Activated CD4-positive, alpha-beta T cell treated with anti-CD3 and anti-CD28 coated beads, Interleukin-2, amount 10 ng/mL, durations not matched to agents 24 days and 14 days (primary cell): ENCODE results near the gene RERE. TPM values are rescaled to one million over a fixed set of nuclear protein-coding genes. Genes with fewer than 3 reads are reported as not detected.

Experiments
- DNase-seq: peaks from one replicate; pipeline ENCODE4 v3.0.0; 2022
- H3K27ac Mint-ChIP-seq: one replicate; pipeline ENCODE4 v1.8.0; 2022; ENCODE audit warnings: mild to moderate bottlenecking, mixed read lengths
- H3K27me3 Mint-ChIP-seq: one replicate; pipeline ENCODE4 v1.8.0; 2022; ENCODE audit warnings: mixed read lengths
- H3K36me3 Mint-ChIP-seq: one replicate; pipeline ENCODE4 v1.8.0; 2022; ENCODE audit warnings: low read depth, mild to moderate bottlenecking, mixed read lengths
- H3K4me1 Mint-ChIP-seq: one replicate; pipeline ENCODE4 v1.8.0; 2021; ENCODE audit warnings: mixed read lengths
- H3K4me3 Mint-ChIP-seq: one replicate; pipeline ENCODE4 v1.8.0; 2022; ENCODE audit warnings: mild to moderate bottlenecking, moderate library complexity, mixed read lengths
- H3K9me3 Mint-ChIP-seq: one replicate; pipeline ENCODE4 v1.8.0; 2021; ENCODE audit warnings: mixed read lengths
- intact Hi-C: fragments of 100-400 bp; cut with micrococcal nuclease; formaldehyde crosslinking; loops from one replicate; pipeline ENCODE4 v1.15.1; 2023
- total RNA-seq: library from RNA; stranded (reverse); gene quantifications from 2 replicates; pipeline ENCODE4 v1.2.3, GENCODE V29; 2022

RERE gene
- total RNA-seq, 1 donor from 2014 or later = 85.6 TPM

- Mint-ChIP-seq H3K27ac (no peak overlapping the region), H3K9me3 (no peaks in the 10 kb centered on the region), H3K27me3 (no peaks in the 10 kb centered on the region), H3K36me3 (peaks cover 49% of the 10 kb centered on the region), H3K4me3 (no peak overlapping the region), H3K4me1 (peaks cover 32% of the 10 kb centered on the region)
- intact Hi-C loops = no loop called here
- no peak for DNase-seq
These were observed 406.6 kb downstream of the RERE start for GRCh38 chr1:8410791-8411190.

GRCh38 chr1:8409606-8410005 lies 407.8 kb downstream of the RERE start:
- peaks cover 36% of the 10 kb centered on the region for H3K4me1 Mint-ChIP-seq

GRCh38 chr1:8409106-8409505 lies 408.3 kb downstream of the RERE start:
- no peaks in the 10 kb centered on the region for H3K27me3 Mint-ChIP-seq
- peaks cover 38% of the 10 kb centered on the region for H3K4me1 Mint-ChIP-seq
- intact Hi-C loops = no loop called here
- peak; percentile 71 for DNase-seq
- H3K27ac Mint-ChIP-seq = peak overlapping the region; percentile 67
- H3K36me3 Mint-ChIP-seq = peaks cover 49% of the 10 kb centered on the region
- H3K4me3 Mint-ChIP-seq = peak overlapping the region; percentile 20
- no peaks in the 10 kb centered on the region for H3K9me3 Mint-ChIP-seq

More at GRCh38 chr1:8409606-8410005, 407.8 kb downstream of the RERE start:
- H3K36me3 Mint-ChIP-seq = peaks cover 48% of the 10 kb centered on the region
- DNase-seq = no peak
- H3K27me3 Mint-ChIP-seq = no peaks in the 10 kb centered on the region
- H3K9me3 Mint-ChIP-seq = no peaks in the 10 kb centered on the region
- no peak overlapping the region for H3K27ac Mint-ChIP-seq
- intact Hi-C loops = no loop called here
- H3K4me3 Mint-ChIP-seq = no peak overlapping the region

- DNase-seq = no peak
- no peak overlapping the region for H3K4me3 Mint-ChIP-seq
- intact Hi-C loops = no loop called here
- H3K36me3 Mint-ChIP-seq = peaks cover 46% of the 10 kb centered on the region
- H3K9me3 Mint-ChIP-seq = no peaks in the 10 kb centered on the region
- H3K4me1 Mint-ChIP-seq = peaks cover 38% of the 10 kb centered on the region
- no peaks in the 10 kb centered on the region for H3K27me3 Mint-ChIP-seq
- H3K27ac Mint-ChIP-seq = peak overlapping the region; percentile 60
These were observed 409.1 kb downstream of the RERE start for GRCh38 chr1:8408151-8408839.

- no peak overlapping the region for H3K4me3 Mint-ChIP-seq
- H3K27me3 Mint-ChIP-seq = no peaks in the 10 kb centered on the region
- H3K27ac Mint-ChIP-seq = no peak overlapping the region
- H3K36me3 Mint-ChIP-seq = peaks cover 43% of the 10 kb centered on the region
- DNase-seq = no peak
- intact Hi-C loops = no loop called here
- H3K4me1 Mint-ChIP-seq = peaks cover 38% of the 10 kb centered on the region
- no peaks in the 10 kb centered on the region for H3K9me3 Mint-ChIP-seq
These were observed 409.8 kb downstream of the RERE start for GRCh38 chr1:8407652-8408051.

- no peak overlapping the region for H3K27ac Mint-ChIP-seq
- DNase-seq = no peak
- H3K36me3 Mint-ChIP-seq = peaks cover 43% of the 10 kb centered on the region
- intact Hi-C loops = no loop called here
- H3K27me3 Mint-ChIP-seq = no peaks in the 10 kb centered on the region
- H3K9me3 Mint-ChIP-seq = no peaks in the 10 kb centered on the region
- H3K4me1 Mint-ChIP-seq = peaks cover 34% of the 10 kb centered on the region
- H3K4me3 Mint-ChIP-seq = no peak overlapping the region
These were observed 410.5 kb downstream of the RERE start for GRCh38 chr1:8406960-8407359.

GRCh38 chr1:8406011-8406410 lies 411.4 kb downstream of the RERE start:
- DNase-seq = no peak
- H3K4me1 Mint-ChIP-seq = peaks cover 32% of the 10 kb centered on the region
- no peaks in the 10 kb centered on the region for H3K27me3 Mint-ChIP-seq
- peaks cover 43% of the 10 kb centered on the region for H3K36me3 Mint-ChIP-seq
- intact Hi-C loops = no loop called here
- no peaks in the 10 kb centered on the region for H3K9me3 Mint-ChIP-seq
- H3K27ac Mint-ChIP-seq = no peak overlapping the region
- H3K4me3 Mint-ChIP-seq = no peak overlapping the region

- H3K4me3 Mint-ChIP-seq = no peak overlapping the region
- peaks cover 27% of the 10 kb centered on the region for H3K4me1 Mint-ChIP-seq
- intact Hi-C loops = no loop called here
- no peaks in the 10 kb centered on the region for H3K9me3 Mint-ChIP-seq
- no peaks in the 10 kb centered on the region for H3K27me3 Mint-ChIP-seq
- DNase-seq = no peak
- H3K36me3 Mint-ChIP-seq = peaks cover 36% of the 10 kb centered on the region
- peak overlapping the region; percentile 56 for H3K27ac Mint-ChIP-seq
These were observed 412.7 kb downstream of the RERE start for GRCh38 chr1:8404460-8405370.

- H3K9me3 Mint-ChIP-seq = no peaks in the 10 kb centered on the region
- H3K4me3 Mint-ChIP-seq = no peak overlapping the region
- H3K27ac Mint-ChIP-seq = no peak overlapping the region
- H3K36me3 Mint-ChIP-seq = peaks cover 41% of the 10 kb centered on the region
- peaks cover 27% of the 10 kb centered on the region for H3K4me1 Mint-ChIP-seq
- H3K27me3 Mint-ChIP-seq = no peaks in the 10 kb centered on the region
- DNase-seq = no peak
- intact Hi-C loops = no loop called here
These were observed 415.2 kb downstream of the RERE start for GRCh38 chr1:8402109-8402710.

GRCh38 chr1:8398677-8399076 lies 418.8 kb downstream of the RERE start:
- DNase-seq = no peak
- no peaks in the 10 kb centered on the region for H3K9me3 Mint-ChIP-seq
- H3K4me1 Mint-ChIP-seq = peaks cover 50% of the 10 kb centered on the region
- no peaks in the 10 kb centered on the region for H3K27me3 Mint-ChIP-seq
- H3K27ac Mint-ChIP-seq = peak overlapping the region; percentile 84
- no peak overlapping the region for H3K4me3 Mint-ChIP-seq
- H3K36me3 Mint-ChIP-seq = peaks cover 41% of the 10 kb centered on the region
- intact Hi-C loops = loop anchor here (5.0 kb wide), 1 partner anchor 159 kb away; no protein-coding TSS in a partner anchor

GRCh38 chr1:8398086-8398485 lies 419.4 kb downstream of the RERE start:
- peak overlapping the region; percentile 24 for H3K4me3 Mint-ChIP-seq
- H3K27ac Mint-ChIP-seq = peak overlapping the region; percentile 84
- intact Hi-C loops = loop anchor here (5.0 kb wide), 1 partner anchor 159 kb away; no protein-coding TSS in a partner anchor
- H3K27me3 Mint-ChIP-seq = no peaks in the 10 kb centered on the region
- no peak for DNase-seq
- H3K36me3 Mint-ChIP-seq = peaks cover 41% of the 10 kb centered on the region
- H3K9me3 Mint-ChIP-seq = no peaks in the 10 kb centered on the region
- peaks cover 50% of the 10 kb centered on the region for H3K4me1 Mint-ChIP-seq

GRCh38 chr1:8397511-8397910 lies 419.9 kb downstream of the RERE start:
- Mint-ChIP-seq H3K9me3 (no peaks in the 10 kb centered on the region), H3K27ac (peak overlapping the region; percentile 84), H3K27me3 (no peaks in the 10 kb centered on the region), H3K4me3 (peak overlapping the region; percentile 24), H3K4me1 (peaks cover 50% of the 10 kb centered on the region), H3K36me3 (peaks cover 42% of the 10 kb centered on the region)
- intact Hi-C loops = loop anchor here (1.0 to 5.0 kb wide), 5 partner anchors 27 to 301 kb away; no protein-coding TSS in a partner anchor
- no peak for DNase-seq

GRCh38 chr1:8396786-8397406 lies 420.5 kb downstream of the RERE start:
- peak; percentile 71 for DNase-seq
- intact Hi-C loops = loop anchor here (1.0 to 5.0 kb wide), 5 partner anchors 27 to 300 kb away; no protein-coding TSS in a partner anchor
- peak overlapping the region; percentile 32 for H3K4me3 Mint-ChIP-seq

More at GRCh38 chr1:8396786-8397406, 420.5 kb downstream of the RERE start:
- Mint-ChIP-seq H3K27ac (peak overlapping the region; percentile 84), H3K27me3 (no peaks in the 10 kb centered on the region), H3K36me3 (peaks cover 37% of the 10 kb centered on the region), H3K4me1 (peaks cover 53% of the 10 kb centered on the region), H3K9me3 (no peaks in the 10 kb centered on the region)
